K562 (cell line): Measurements from ENCODE around the gene FAM78B.

Source experiments
- EP300 ChIP-seq: IDR thresholded peaks from 2 replicates; pipeline ENCODE4 v1.6.1; 2012; ENCODE audit warnings: low read length, improper control_type of control experiment
- PATZ1 ChIP-seq: fragments of 250-450 bp; sonication (Bioruptor Pico); IDR thresholded peaks from 2 replicates; pipeline ENCODE4 v1.5.0; 2020; ENCODE audit warnings: mild to moderate bottlenecking, borderline replicate concordance
- POLR2AphosphoS5 ChIP-seq: IDR thresholded peaks from 2 replicates; pipeline ENCODE4 v1.6.1; 2011; ENCODE audit warnings: mild to moderate bottlenecking, low read depth, low read length, moderate library complexity; ENCODE audit not compliant: control insufficient read depth, insufficient read depth
- ZNF274 ChIP-seq: IDR thresholded peaks from 2 replicates; pipeline ENCODE4 v1.6.1; 2011; ENCODE audit warnings: low read depth, mild to moderate bottlenecking, low read length, moderate library complexity, borderline replicate concordance

- TF ChIP-seq PATZ1 (CRISPR knock-in tag) (no peak), POLR2AphosphoS5 (no peak), ZNF274 (no peak), EP300 (no peak)
Observed at GRCh38 chr1:166129006-166129405, 37.8 kb downstream of the FAM78B start.
